Spleen (tissue), 13 donors: ENCODE measurements around the gene NCKIPSD. TPM values are rescaled to one million over a fixed set of nuclear protein-coding genes. Genes with fewer than 3 reads are reported as not detected.
"Not testable (repeated sequence)": the region's sequence is repeated elsewhere in the genome, so short reads cannot be mapped to it uniquely, and the experiment has no call there.

ENCODE experiments used
- DNase-seq: peaks from one replicate; pipeline ENCODE4 v3.0.0-alpha.2; 2020
- H3K27ac ChIP-seq, 8 donors: fragments of 200-600 bp; sonication (generic) in 7 of 8; 1 replicate in 4 of 8; 2 replicates in 4 of 8; pipeline versions ENCODE4 v1.5.0 to v1.8.0; 2016 to 2021; ENCODE audit warnings: inconsistent platforms in 4 of 8, mild to moderate bottlenecking in 4 of 8, moderate library complexity in 1 of 8
- H3K27me3 ChIP-seq, 7 donors: fragments of 200-600 bp; sonication (generic) in 6 of 7; replicated peaks in 1 of 7; 1 replicate in 4 of 7; 2 replicates in 3 of 7; pipeline versions ENCODE4 v1.5.0 to v1.8.0; 2016 to 2021; ENCODE audit warnings: inconsistent platforms in 3 of 7, mild to moderate bottlenecking in 1 of 7
- H3K36me3 ChIP-seq, 6 donors: fragments of 200-600 bp; sonication (generic) in 5 of 6; 1 replicate in 4 of 6; 2 replicates in 2 of 6; pipeline versions ENCODE4 v1.5.0 to v1.8.0; 2016 to 2021; ENCODE audit warnings: inconsistent platforms in 2 of 6
- H3K4me1 ChIP-seq, 6 donors: fragments of 200-600 bp; sonication (generic) in 5 of 6; 1 replicate in 3 of 6; 2 replicates in 3 of 6; pipeline versions ENCODE4 v1.5.0 to v1.8.0; 2016 to 2021; ENCODE audit warnings: inconsistent platforms in 3 of 6
- H3K4me3 ChIP-seq, 8 donors: fragments of 200-600 bp; sonication (generic) in 7 of 8; 1 replicate in 4 of 8; 2 replicates in 4 of 8; pipeline versions ENCODE4 v1.5.0 to v1.8.0; 2016 to 2021; ENCODE audit warnings: inconsistent platforms in 4 of 8, mild to moderate bottlenecking in 4 of 8, moderate library complexity in 2 of 8
- H3K9me3 ChIP-seq, 8 donors: fragments of 200-600 bp; sonication (generic) in 7 of 8; 1 replicate in 4 of 8; 2 replicates in 4 of 8; pipeline versions ENCODE4 v1.5.0 to v1.8.0; 2016 to 2021; ENCODE audit warnings: inconsistent platforms in 4 of 8
- POLR2A ChIP-seq, 3 donors: fragments of 450-650 bp; IDR thresholded peaks; one replicate each; pipeline ENCODE4 v1.5.1; 2017; ENCODE audit warnings: antibody characterized with exemption in 3 of 3, mild to moderate bottlenecking in 1 of 3
- POLR2AphosphoS5 ChIP-seq, 3 donors: sonication (generic); formaldehyde crosslinking; IDR thresholded peaks; one replicate each; pipeline ENCODE4 v1.5.1; 2017; ENCODE audit warnings: antibody characterized with exemption in 3 of 3
- WGBS, 5 donors: extraction: QIAGEN DNeasy Blood & Tissue Kit in 3 of 5; methylation state at CpG; one replicate each; pipeline versions ENCODE4 v1.1.5 to v1.1.7; 2013 to 2018; 5-methylcytosine and 5-hydroxymethylcytosine counted together
- intact Hi-C: fragments of 100-400 bp; cut with DNase I; formaldehyde crosslinking; loops from one replicate; pipeline ENCODE4 v1.15.0; 2023; ENCODE audit warnings: low total_unique reads
- long read RNA-seq, 2 donors: transcript quantifications; one replicate each; lab custom pipeline, GENCODE V29; 2026
- polyA plus RNA-seq, 3 donors: library from polyadenylated mRNA; stranded (reverse); fragments of 200-250 nt; gene quantifications; one replicate each; pipeline ENCODE4 v1.2.1, GENCODE V29; 2013
- total RNA-seq, 7 donors: library from RNA; depleted of rRNA in 3 of 7; stranded (reverse); fragments of >200 nt in 3 of 7; fragmentation: NEBNext Ultra II Directional in 4 of 7; extraction: Animal tissue kit (Norgen Biotek cat#: 25700) in 4 of 7; gene quantifications; one replicate each; pipeline versions ENCODE4 v1.1.0 to v1.2.1, GENCODE V29; 2016 to 2021
- TF ChIP-seq, protein P1 (sequence below), 11 experiments: fragments of 200-600 bp in 7 of 11; fragments of 450-650 bp in 4 of 11; sonication (generic) in 4 of 11; IDR thresholded peaks in 8 of 11; conservative IDR thresholded peaks in 3 of 11; 1 replicate in 7 of 11; 2 replicates in 4 of 11; pipeline versions ENCODE4 v1.4.0 to v1.8.0; 2016 to 2021; ENCODE audit warnings: antibody characterized with exemption in 11 of 11, inconsistent platforms in 4 of 11, mild to moderate bottlenecking in 1 of 11
- donor health status: healthy with polysubstance abuse.
- donor health status: DM: no; HTN: no; CAD: no; lungs with moderate emphysema.
- donor health status: DM: no; HTN: no; CAD: no.
- donor health status: Bipolar disorder and iron deficiency.
- donor health status: healthy.
- donor health status: DM: no; HTN: no; CAD: no.
- donor health status: DM: yes; HTN: yes; CAD: no.

The NCKIPSD gene
- total RNA-seq: 10 to 100 TPM; 13.5 to 33.9 (median 19.9) TPM
- 10 to 100 TPM in 1 of 3 donors, 1 to 10 TPM in 2; 5.9 to 10.3 (median 6.3) TPM for polyA plus RNA-seq
- long read RNA-seq, donor 1: 0 reads
- long read RNA-seq, donor 2, partial matches to known transcripts: 0 of 2 reads
- long read RNA-seq, donor 2, other reads (novel, unspliced or antisense): 0 of 2 reads

DNA sequence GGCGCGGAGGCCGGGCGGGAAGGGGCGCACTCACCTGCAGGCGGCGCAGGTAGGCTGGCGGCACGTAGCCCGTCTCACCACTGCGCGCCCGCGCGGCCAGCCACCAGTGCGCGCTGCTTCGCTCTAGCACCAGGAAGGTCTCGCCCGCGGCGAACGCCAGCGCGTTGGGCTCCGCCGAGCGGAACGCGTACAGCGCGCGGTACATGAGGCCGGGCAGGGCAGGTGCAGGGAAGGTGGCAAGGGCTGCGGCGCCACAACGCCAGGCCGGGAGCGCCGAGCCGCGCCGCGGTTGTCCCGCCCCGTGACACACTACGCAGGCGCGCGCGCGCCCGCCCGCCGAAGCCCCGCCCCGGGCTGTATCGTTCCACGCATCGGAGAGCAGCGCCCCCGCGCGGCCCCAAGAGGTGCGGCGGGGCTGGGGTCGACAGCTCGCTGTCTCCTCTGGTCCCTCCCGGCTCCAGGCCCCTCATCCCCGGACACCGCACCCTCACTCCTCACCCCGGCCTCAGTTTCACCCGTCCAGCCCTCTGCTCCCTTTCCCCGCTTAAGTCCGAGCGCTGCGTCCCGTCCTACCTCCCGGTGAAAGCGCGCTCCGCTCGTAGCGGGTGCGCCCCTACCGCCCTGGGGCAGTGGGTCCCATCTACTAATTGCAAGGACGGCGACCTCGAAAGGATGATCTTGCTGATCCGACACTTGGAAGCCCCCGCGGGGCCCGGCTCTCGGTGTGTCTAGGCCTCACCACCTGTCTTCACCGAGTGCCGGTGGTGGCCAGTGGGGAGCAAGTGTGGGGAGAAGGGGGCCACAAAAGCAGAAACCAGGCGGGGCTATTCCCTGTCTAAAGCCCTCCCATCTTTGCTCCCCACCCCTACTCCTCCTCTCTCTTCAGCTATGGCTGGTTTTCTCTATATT lies at the start of gene NCKIPSD:
TSS of gene NCKIPSD (minus strand) at position 313 of the 909 bp plus-strand sequence. CDS start at position 205, 108 bp downstream.
- no peaks in the 10 kb centered on the region for H3K9me3 ChIP-seq
- H3K4me1 ChIP-seq: peaks cover 18 to 39% (median 32%) of the 10 kb centered on the region in 6 donors
- TF ChIP-seq POLR2AphosphoS5 (IDR thresholded peaks at IDR 0.05): peak; percentile 94 to 96 (median 95)
- TF ChIP-seq, protein P1, sequence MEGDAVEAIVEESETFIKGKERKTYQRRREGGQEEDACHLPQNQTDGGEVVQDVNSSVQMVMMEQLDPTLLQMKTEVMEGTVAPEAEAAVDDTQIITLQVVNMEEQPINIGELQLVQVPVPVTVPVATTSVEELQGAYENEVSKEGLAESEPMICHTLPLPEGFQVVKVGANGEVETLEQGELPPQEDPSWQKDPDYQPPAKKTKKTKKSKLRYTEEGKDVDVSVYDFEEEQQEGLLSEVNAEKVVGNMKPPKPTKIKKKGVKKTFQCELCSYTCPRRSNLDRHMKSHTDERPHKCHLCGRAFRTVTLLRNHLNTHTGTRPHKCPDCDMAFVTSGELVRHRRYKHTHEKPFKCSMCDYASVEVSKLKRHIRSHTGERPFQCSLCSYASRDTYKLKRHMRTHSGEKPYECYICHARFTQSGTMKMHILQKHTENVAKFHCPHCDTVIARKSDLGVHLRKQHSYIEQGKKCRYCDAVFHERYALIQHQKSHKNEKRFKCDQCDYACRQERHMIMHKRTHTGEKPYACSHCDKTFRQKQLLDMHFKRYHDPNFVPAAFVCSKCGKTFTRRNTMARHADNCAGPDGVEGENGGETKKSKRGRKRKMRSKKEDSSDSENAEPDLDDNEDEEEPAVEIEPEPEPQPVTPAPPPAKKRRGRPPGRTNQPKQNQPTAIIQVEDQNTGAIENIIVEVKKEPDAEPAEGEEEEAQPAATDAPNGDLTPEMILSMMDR (IDR thresholded peaks at IDR 0.05 in 8 of 11, conservative IDR thresholded peaks at IDR 0.05 in 3 of 11): peak; percentile 49 to 98 (median 92)
- peak in 1 of 3 donors; percentile 86 for TF ChIP-seq POLR2A (IDR thresholded peaks at IDR 0.05)
- intact Hi-C loops: no loop called here
- no peaks in the 10 kb centered on the region for H3K27me3 ChIP-seq
- H3K27ac ChIP-seq: peak within 1 kb of the TSS; percentile 80 to 95 (median 90)
- peak within 1 kb of the TSS; percentile 73 to 94 (median 79) for H3K4me3 ChIP-seq
- 1 to 2% (median 1%) methylated on average over 20 to 97 of the region's 97 CpGs for WGBS, 5 donors
- peaks cover 4 to 58% (median 52%) of the 10 kb centered on the region in 6 donors for H3K36me3 ChIP-seq
- DNase-seq: peak; percentile 98

DNA sequence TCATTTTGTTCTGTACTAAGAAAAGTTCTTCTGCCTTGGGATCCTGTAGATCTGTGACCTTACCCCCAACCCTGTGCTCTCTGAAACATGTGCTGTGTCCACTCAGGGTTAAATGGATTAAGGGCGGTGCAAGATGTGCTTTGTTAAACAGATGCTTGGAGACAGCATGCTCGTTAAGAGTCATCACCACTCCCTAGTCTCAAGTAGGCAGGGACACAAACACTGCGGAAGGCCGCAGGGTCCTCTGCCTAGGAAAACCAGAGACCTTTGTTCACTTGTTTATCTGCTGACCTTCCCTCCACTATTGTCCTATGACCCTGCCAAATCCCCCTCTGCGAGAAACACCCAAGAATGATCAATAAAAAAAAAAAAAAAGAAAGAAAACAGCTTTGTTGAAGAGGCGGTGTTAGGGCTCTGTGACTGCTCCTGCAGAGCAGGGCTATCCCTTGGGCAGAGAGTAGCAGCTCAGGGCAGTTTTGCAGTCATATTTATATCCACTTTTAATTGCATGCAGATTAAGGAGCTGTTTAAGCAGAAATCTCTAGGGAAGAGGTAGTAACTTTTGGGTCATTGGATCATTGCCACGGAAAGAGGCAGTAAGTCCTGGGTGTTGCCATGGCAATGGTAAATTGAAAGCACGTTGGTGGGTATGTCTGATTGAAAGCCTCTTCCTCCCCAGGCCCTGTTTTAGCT lies 49.5 kb upstream of the NCKIPSD start:
- H3K4me3 ChIP-seq, intact Hi-C loops, H3K27me3 ChIP-seq, DNase-seq, H3K9me3 ChIP-seq, H3K36me3 ChIP-seq: not testable (repeated sequence)
- Histone ChIP-seq H3K4me1 (peaks cover 19 to 48% (median 32%) of the 10 kb centered on the region in 6 donors), H3K27ac (peak overlapping the region in 2 of 8 donors; percentile 5 to 31)
- 48 to 66% (median 56%) methylated on average over 7 to 8 of the region's 8 CpGs for WGBS, 5 donors

DNA sequence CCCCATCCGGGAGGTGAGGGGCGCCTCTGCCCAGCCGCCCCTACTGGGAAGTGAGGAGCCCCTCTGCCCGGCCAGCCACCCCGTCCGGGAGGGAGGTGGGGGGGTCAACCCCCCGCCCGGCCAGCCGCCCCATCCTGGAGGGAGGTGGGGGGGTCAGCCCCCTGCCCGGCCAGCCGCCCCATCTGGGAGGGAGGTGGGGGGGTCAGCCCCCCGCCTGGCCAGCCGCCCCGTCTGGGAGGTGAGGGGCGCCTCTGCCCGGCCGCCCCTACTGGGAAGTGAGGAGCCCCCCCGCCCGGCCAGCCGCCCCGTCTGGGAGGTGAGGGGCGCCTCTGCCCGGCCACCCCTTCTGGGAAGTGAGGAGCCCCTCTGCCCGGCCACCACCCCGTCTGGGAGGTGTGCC lies 48.8 kb upstream of the NCKIPSD start:
- 82 to 90% (median 86%) methylated on average over 3 to 20 of the region's 25 CpGs for WGBS, 5 donors
- DNase-seq, H3K27ac ChIP-seq, H3K9me3 ChIP-seq, H3K4me3 ChIP-seq, H3K27me3 ChIP-seq, H3K36me3 ChIP-seq, intact Hi-C loops: not testable (repeated sequence)
- H3K4me1 ChIP-seq: peaks cover 12 to 41% (median 26%) of the 10 kb centered on the region in 6 donors

DNA sequence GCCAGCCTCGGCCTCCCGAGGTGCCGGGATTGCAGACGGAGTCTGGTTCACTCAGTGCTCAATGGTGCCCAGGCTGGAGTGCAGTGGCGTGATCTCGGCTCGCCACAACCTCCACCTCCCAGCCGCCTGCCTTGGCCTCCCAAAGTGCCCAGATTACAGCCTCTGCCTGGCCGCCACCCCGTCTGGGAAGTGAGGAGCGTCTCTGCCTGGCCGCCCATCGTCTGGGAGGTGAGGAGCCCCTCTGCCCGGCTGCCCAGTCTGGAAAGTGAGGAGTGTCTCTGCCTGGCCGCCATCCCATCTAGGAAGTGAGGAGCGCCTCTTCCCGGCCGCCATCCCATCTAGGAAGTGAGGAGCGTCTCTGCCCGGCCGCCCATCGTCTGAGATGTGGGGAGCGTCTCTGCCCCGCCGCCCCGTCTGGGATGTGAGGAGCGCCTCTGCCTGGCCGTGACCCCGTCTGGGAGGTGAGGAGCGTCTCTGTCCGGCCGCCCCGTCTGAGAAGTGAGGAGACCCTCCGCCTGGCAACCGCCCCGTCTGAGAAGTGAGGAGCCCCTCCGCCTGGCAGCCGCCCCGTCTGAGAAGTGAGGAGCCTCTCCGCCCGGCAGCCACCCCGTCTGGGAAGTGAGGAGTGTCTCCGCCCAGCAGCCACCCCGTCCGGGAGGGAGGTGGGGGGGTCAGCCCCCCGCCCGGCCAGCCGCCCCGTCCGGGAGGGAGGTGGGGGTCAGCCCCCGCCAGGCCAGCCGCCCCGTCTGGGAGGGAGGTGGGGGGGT lies 48.2 kb upstream of the NCKIPSD start:
- H3K27me3 ChIP-seq, intact Hi-C loops, H3K4me3 ChIP-seq, H3K27ac ChIP-seq, H3K9me3 ChIP-seq, H3K36me3 ChIP-seq, DNase-seq: not testable (repeated sequence)
- 94 to 96% (median 95%) methylated on average over 13 to 46 of the region's 53 CpGs; no CpG with 5 or more reads in 2 of the 5 donors for WGBS, 5 donors
- H3K4me1 ChIP-seq: peaks cover 8 to 35% (median 20%) of the 10 kb centered on the region in 6 donors

DNA sequence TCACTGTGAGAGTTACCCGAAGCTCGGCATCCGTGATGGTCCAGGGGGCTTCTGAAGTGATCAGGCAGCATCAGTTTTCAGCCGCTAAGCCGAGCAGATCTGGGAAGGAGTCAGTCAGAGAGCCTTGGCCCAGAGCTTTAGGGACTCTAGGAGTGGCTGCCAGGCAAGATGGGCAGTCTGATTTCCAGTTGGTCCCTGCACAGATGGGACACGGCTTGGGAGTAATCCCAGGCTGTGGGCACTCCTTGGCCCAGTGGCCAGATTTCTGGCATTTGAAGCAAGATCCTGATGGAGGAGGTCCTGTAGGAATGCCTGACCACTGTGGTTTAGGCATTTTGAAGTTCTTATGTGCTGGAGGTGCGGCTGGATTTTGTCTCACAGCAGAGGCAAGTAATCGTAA lies 41.8 kb upstream of the NCKIPSD start:
- intact Hi-C loops: no loop called here
- no peak for DNase-seq
- H3K4me3 ChIP-seq: no peak overlapping the region
- H3K4me1 ChIP-seq: no peaks in the 10 kb centered on the region
- H3K36me3 ChIP-seq: no peaks in the 10 kb centered on the region
- no peaks in the 10 kb centered on the region for H3K27me3 ChIP-seq
- H3K9me3 ChIP-seq: peaks cover 0 to 9% (median 0%) of the 10 kb centered on the region in 8 donors
- H3K27ac ChIP-seq: no peak overlapping the region
- 87 to 97% (median 94%) methylated on average over 8 of the region's 8 CpGs for WGBS, 5 donors
- TF ChIP-seq, protein P1 (IDR thresholded peaks at IDR 0.05 in 8 of 11, conservative IDR thresholded peaks at IDR 0.05 in 3 of 11): no peak
- TF ChIP-seq POLR2AphosphoS5 (IDR thresholded peaks at IDR 0.05): no peak
- TF ChIP-seq POLR2A (IDR thresholded peaks at IDR 0.05): no peak

DNA sequence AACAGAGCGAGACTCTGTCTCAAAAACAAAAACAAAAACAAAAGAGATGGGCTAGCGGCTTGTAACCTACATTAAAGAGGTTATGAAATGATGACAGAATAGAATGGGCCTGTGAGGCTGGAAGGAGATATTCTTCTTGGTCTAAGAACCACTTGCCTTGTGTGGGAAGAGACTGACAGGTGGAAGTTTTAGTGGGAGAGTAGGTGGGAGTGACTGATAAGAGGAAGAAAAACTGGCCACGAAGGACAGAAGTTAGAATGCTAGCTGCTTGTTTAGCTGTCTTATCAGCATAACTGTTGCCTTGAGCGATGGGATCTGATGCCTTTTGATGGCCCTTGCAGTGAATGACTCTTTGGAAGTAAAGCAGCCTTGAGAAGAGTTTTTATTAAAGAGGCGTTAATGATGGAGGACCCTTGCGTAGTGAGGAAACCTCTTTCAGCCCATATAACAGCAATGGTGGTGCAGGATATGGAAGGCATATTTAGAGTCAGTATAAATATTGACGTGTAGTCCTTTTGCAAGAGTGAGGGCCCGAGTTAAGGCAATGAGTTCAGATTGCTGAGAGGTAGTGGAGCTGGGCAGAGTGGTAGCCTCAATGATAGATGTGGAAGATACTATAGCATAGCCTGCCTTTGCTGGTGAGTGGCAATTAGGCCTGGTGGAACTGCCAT lies 39.6 kb upstream of the NCKIPSD start:
- H3K9me3 ChIP-seq, DNase-seq, H3K27me3 ChIP-seq, H3K4me1 ChIP-seq, H3K36me3 ChIP-seq, H3K27ac ChIP-seq, H3K4me3 ChIP-seq, intact Hi-C loops: not testable (repeated sequence)
- WGBS, 5 donors: 87 to 95% (median 93%) methylated on average over 8 of the region's 8 CpGs
